Hepatocyte (in vitro differentiated cells): Measurements from ENCODE around the gene ERICH2.
A peak's percentile ranks its signal among the peaks of the same experiment; 100 is the strongest.

Experiments used
- CTCF ChIP-seq: fragments of 200-600 bp; sonication (generic); IDR thresholded peaks from 2 replicates; pipeline ENCODE4 v1.5.1; 2016; ENCODE audit warnings: antibody characterized with exemption, mild to moderate bottlenecking; ENCODE audit not compliant: poor library complexity
- EZH2 ChIP-seq: fragments of 200-600 bp; sonication (generic); IDR thresholded peaks from 2 replicates; pipeline ENCODE4 v1.6.1; 2016; ENCODE audit warnings: antibody characterized with exemption, mild to moderate bottlenecking, borderline replicate concordance
- EZH2phosphoT487 ChIP-seq: fragments of 200-600 bp; sonication (generic); IDR thresholded peaks from one replicate; pipeline ENCODE4 v1.6.1; 2018; ENCODE audit warnings: antibody characterized with exemption, mild to moderate bottlenecking, low read depth, moderate library complexity; ENCODE audit not compliant: unreplicated experiment, severe bottlenecking

- TF ChIP-seq CTCF (no peak), EZH2phosphoT487 (peak; percentile 50), EZH2 (no peak)
Measured at GRCh38 chr2:170816504-170817092, 46.4 kb downstream of the ERICH2 start, which contains the start of gene GAD1.
